DMS153 treated with DMSO at 0.1 percent for 48 hours (cell line): ENCODE data around the gene CDC14C.

Source experiments
- DNase-seq: peaks from one replicate; lab custom pipeline; 2025; ENCODE audit not compliant: unreplicated experiment; lab: John Stamatoyannopoulos, UW

CDC14C gene

DNA sequence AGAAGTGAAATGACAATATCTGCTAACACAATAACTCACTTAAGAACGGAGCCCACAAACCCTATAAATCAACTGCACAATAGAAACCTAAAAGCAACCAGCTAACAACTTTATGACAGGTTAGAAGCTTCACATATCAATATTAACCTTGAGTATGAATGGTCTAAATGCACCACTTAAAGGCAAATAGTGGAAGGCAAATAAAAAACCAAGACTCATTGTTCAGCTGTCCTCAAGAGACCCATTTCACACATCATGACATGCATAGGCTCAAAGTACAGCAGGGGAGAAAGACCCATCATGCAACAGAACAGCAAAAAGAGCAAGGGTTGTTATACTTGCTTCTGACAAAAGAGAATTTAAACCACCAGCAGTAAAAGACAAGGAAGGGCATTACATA is 46.8 kb downstream of the CDC14C start:
- peak; percentile 99 for DNase-seq

DNA sequence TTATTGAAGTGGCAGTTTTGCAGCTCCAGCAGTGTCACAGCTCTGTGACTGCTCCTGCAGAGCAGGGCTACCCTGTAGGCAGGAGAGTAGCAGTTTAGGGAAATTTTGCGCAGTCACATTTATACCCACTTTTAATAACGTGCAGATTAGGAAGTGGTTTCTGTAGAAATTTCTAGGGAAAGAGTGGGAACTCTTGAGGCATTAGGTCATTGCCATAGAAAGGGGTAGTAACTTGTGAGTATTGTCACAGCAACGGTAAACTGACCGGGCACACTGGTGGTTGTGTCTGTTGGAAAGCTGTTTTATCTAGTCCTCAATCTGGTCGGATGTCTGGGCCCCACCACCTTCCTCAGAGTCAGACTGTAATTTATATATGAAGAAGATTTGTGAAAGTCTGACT is 51.9 kb downstream of the CDC14C start:
- DNase-seq = no peak

GRCh38 chr7:48976850-48977249 is 52.5 kb downstream of the CDC14C start:
- DNase-seq = no peak
